ENCODE measurements around the gene CCDC57.
"Not testable (repeated sequence)": the region's sequence is repeated elsewhere in the genome, so short reads cannot be mapped to it uniquely, and the experiment has no call there.

CCDC57 gene

GRCh38 chr17:82225368-82226029, 12.9 kb upstream of the CCDC57 start:
- no peak for DNase-seq (ENCODE audit: low read depth)

- no peak for DNase-seq (ENCODE audit: low read depth)
Measured at GRCh38 chr17:82224666-82225065, 12.0 kb upstream of the CCDC57 start.

GRCh38 chr17:82223517-82223916, 10.9 kb upstream of the CCDC57 start:
- no peak for DNase-seq (ENCODE audit: low read depth)

GRCh38 chr17:82222816-82223215, 10.2 kb upstream of the CCDC57 start:
- DNase-seq (ENCODE audit: low read depth): no peak

GRCh38 chr17:82221341-82221902, 8.8 kb upstream of the CCDC57 start:
- DNase-seq (ENCODE audit: low read depth): no peak

GRCh38 chr17:82219753-82220709, 7.4 kb upstream of the CCDC57 start:
- DNase-seq (ENCODE audit: low read depth): no peak

GRCh38 chr17:82219083-82219482, 6.4 kb upstream of the CCDC57 start:
- DNase-seq (ENCODE audit: low read depth): no peak

- no peak for DNase-seq (ENCODE audit: low read depth)
Measured at GRCh38 chr17:82218349-82219075, 5.9 kb upstream of the CCDC57 start.

GRCh38 chr17:82217530-82218204, 5.0 kb upstream of the CCDC57 start:
- no peak for DNase-seq (ENCODE audit: low read depth)

GRCh38 chr17:82217120-82217529, 4.5 kb upstream of the CCDC57 start:
- DNase-seq (ENCODE audit: low read depth): no peak

- no peak for DNase-seq (ENCODE audit: low read depth)
Measured at GRCh38 chr17:82216301-82217119, 3.9 kb upstream of the CCDC57 start.

- no peak for DNase-seq (ENCODE audit: low read depth)
Measured at GRCh38 chr17:82215972-82216300, 3.3 kb upstream of the CCDC57 start.

GRCh38 chr17:82215095-82215971, 2.7 kb upstream of the CCDC57 start:
- no peak for DNase-seq (ENCODE audit: low read depth)

GRCh38 chr17:82214012-82214628, 1.5 kb upstream of the CCDC57 start:
- DNase-seq (ENCODE audit: low read depth): no peak

- DNase-seq (ENCODE audit: low read depth): peak; percentile 36
Measured at GRCh38 chr17:82213251-82214011, 789 bp upstream of the CCDC57 start.

GRCh38 chr17:82210655-82211054, 2.0 kb downstream of the CCDC57 start:
- DNase-seq (ENCODE audit: low read depth): not testable (repeated sequence)

- DNase-seq (ENCODE audit: low read depth): peak; percentile 67
Measured at GRCh38 chr17:82205720-82206508, 6.7 kb downstream of the CCDC57 start.

All from T follicular helper cell (primary cell).